HG03457 (cell line): ENCODE measurements around the gene MPZL3.

Experiments
- ATAC-seq: cut with Tn5 transposase; IDR thresholded peaks from one replicate; pipeline ENCODE4 v1.9.1; 2021; ENCODE audit warnings: moderate number of reproducible peaks; ENCODE audit not compliant: unreplicated experiment

The MPZL3 gene

DNA sequence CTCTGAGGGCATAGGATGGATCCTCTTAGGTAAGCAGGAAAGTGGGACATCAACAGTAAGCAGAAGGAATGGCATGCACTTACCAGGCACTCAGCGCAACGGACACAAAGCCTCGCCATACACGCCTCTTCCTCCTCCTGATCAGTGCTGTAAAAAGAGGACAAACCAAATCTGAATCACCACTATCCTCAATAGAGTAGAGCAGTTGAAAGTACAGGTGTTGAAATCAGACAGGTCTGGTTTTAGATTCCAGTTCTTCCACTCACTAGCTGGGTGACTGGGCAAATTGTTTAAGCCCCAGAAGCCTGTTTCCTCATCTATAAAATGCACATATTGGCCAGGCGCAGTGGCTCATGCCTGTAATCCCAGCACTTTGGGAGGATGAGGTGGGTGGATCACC, 18.8 kb downstream of the MPZL3 start:
- no peak for ATAC-seq

GRCh38 chr11:118232659-118233058, 19.5 kb downstream of the MPZL3 start:
- ATAC-seq, result no peak

DNA sequence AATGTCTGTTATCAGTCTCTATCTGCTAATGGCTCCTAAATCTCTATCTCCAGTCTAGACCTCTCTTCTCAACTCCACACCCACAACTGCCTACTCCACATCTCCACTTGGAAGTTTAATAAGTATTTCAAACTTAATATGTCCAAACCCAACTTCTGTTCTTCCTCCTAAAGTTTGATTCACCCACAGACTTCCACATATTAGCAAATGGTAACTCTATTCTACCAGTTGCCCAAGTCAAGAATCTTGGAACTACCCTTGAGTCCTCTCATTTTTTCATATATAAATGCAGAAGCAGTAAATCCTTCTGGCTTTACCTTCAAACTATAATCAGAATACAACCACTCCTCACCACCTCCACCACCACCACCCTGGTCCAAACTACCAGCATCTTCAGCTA, 20.7 kb downstream of the MPZL3 start:
- no peak for ATAC-seq

DNA sequence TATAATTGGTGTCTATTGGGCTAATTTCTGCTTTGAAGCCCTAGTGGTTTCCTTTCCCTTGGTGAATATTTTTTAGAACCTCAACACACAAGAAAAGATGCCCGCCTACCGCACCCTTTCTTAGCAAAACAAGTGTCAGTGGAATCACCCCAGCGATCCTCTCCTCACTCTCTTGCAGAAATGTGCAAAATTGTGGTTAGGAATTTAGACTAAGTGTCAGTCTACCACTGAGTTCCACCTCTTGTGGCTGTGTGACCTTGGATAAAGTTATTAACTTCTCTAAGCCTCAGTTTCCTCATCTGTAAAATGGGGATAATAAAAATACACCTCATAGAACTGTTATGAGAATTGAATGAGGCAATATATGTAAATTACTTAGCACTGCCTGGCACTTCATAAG, 22.1 kb downstream of the MPZL3 start:
- no peak for ATAC-seq

DNA sequence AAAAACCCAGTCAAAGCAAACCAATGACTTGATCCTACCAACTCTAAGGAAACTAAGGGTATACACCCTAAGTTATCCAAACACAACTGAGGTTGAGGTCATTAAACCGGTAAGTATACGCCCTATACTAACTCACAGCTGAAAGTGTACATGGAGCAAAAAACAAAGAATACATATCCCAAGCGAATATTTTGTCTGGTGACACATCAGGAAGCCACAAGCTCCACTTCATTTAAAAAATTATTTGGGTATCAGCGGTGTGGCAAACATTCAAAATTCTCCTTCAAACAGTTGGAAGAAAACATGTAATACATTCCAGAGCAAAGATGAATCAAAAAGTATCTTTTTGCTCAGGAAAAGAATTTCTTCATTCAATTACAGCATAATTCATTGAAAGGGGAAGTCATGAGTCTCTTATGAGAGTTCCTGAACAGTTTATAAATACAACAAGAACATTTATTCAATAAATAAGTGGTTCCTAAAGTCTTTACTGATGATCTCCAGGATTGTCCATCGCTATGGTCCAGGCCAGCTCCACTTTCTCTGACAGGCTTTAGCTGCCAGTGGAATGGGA, 22.8 kb downstream of the MPZL3 start:
- ATAC-seq, result no peak

DNA sequence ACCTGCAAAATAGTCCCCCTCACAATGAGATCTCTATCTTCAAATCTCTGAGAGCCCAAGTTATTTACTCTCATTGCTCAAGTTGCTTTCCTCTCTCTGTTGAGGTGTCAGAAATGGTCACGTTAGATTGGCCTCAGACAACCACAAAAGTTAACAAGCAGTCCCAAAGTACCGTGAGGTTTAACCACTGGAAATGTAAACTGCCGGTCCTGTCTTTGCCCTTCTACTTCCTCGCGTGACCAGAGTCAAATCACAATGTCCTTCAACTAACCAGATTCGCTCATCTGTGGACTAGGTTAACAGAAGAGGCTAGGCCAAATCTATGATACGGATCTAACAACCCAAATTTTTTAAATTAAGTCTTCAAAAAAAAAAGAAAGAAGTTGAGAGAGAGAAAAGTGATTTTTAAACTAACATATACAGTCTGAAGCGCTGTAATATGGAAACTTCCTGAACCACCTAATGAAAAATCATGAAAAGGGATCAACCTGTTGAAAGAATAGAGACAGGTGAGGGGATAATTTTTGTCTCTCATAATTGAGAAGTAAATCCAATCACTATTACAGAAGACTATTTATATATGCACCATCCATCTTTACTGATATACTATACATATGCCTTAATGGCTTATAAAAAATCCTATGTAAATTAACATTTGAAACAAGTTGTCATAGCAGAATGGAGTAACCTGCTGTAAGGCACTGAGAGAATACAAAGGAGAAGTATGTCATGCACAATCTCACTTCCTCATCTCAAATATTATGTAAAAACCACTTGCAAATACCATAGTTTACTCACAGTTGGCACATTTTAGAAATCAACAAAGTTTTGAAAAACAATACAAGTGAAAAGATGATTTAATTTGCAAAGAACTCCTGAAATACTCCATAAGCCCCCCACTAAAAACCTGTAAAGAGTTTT, 24.0 kb downstream of the MPZL3 start:
- ATAC-seq, result peak; percentile 43

GRCh38 chr11:118226781-118227180, 25.4 kb downstream of the MPZL3 start:
- no peak for ATAC-seq

- no peak for ATAC-seq
These were observed 25.9 kb downstream of the MPZL3 start for GRCh38 chr11:118226296-118226695.

DNA sequence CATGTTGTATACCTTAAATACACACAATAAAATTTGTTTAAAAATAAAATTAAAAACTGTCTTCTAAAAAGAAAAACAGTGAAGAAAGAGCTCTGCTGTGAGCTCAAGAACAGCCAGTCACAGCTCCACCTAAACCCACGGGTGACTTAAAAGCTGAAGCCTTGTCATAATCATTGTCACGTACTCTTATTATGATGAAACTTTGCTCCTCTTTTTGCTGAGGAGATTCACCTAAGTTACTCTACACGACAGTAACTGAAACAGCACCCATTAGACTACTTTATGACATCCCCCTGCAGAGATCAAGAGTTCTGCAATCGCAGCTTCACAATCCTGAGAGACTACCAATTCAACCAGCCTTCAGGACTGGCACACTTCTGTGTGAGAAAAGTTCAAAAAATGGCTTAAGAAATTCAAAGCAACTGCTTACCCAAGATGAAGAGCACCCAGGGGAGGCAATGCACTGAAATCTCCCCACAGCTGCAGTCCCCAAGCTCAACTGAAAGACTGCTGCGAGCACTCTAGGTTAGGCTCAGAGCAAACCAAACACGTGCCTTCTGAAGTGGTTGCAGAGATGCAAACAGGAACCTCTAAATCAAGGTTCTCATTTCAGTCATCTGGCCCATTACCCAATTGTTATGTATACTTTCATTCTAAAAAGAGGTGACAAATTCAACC, 27.5 kb downstream of the MPZL3 start, which contains the start of gene JAML:
JAML (minus strand) TSS at position 501 of the 678 bp plus-strand sequence. CDS start 10,145 bp downstream, outside the sequence.
- ATAC-seq, result no peak

DNA sequence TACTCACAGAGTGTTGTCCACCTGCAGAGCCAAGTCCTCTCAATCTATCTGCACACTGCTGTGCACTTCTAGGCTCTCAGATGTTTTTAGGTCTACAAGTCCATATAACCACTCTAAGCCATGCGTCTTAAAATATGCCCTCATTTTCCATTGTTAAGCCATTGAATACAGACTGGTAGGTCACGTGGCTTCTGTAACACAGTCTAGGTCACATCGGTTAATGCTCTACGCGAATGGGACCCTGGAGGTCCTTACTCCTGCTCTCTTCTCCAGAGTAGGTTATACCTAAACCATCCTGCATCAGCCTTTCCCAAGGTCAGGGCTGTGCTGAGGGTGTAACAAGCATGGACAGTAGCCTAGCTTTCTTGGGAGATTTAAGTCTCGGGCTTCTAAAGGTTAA, 28.2 kb downstream of the MPZL3 start:
- no peak for ATAC-seq

DNA sequence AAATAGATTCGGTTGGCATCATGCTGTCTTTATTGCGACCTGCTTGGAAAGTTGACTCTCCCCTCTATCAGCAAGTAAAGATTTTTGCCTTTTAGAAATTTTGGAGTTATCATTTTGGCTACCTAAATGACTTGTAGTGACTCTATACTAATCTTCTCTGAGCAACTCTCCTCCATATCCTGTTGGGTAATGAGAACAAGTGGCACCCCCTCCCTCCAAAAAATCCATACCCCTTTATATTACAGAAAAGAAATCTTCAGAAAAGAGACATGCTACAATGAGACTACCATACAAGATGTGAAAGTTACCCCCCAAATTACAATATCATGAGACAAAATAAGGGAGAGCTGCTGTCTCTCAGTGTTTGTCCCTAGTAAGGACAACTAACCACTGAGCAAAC, 28.6 kb downstream of the MPZL3 start:
- no peak for ATAC-seq

DNA sequence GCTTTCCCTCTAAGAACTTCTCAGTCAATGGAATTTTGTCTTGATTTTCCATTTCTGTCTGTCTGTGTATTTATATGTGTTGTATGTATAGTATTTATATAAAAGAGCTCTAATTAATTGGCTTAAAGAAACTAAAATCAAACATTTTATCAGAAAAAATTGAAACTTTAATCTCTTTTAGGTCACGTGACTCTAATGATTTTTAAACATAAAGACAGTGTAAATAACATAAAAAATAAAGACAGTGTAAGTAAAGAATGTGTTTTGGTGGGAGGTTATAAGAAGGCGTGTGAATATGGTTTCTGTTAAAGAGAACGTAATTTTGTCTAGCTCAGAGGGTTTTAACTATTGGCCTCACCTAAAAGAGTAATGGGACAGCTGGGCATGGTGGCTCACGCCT, 29.7 kb downstream of the MPZL3 start:
- no peak for ATAC-seq

- no peak for ATAC-seq
These were observed 30.7 kb downstream of the MPZL3 start for GRCh38 chr11:118221419-118221818.

DNA sequence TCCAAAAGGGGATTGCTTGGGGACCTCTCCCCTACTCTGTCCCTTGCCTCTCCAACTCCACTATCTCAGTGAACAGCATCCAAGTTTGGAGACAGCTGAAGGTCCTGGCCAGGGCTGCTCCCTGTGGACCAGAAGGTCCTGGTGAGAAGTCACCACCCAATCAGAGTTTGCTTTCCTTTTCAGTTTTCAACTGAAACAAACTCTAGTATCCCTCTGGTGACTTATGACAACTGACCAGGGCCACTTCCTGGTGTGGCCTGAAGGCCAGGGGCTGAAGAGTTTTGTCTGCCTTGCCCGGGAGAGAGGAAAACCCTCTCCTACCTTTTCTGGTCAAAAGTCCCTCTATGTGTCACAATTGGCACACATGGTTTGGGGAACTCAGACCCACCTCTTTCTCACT, 32.4 kb downstream of the MPZL3 start:
- no peak for ATAC-seq

GRCh38 chr11:118219244-118219643, 32.9 kb downstream of the MPZL3 start:
- ATAC-seq, result no peak

GRCh38 chr11:118217575-118217974, 34.6 kb downstream of the MPZL3 start:
- ATAC-seq, result no peak

DNA sequence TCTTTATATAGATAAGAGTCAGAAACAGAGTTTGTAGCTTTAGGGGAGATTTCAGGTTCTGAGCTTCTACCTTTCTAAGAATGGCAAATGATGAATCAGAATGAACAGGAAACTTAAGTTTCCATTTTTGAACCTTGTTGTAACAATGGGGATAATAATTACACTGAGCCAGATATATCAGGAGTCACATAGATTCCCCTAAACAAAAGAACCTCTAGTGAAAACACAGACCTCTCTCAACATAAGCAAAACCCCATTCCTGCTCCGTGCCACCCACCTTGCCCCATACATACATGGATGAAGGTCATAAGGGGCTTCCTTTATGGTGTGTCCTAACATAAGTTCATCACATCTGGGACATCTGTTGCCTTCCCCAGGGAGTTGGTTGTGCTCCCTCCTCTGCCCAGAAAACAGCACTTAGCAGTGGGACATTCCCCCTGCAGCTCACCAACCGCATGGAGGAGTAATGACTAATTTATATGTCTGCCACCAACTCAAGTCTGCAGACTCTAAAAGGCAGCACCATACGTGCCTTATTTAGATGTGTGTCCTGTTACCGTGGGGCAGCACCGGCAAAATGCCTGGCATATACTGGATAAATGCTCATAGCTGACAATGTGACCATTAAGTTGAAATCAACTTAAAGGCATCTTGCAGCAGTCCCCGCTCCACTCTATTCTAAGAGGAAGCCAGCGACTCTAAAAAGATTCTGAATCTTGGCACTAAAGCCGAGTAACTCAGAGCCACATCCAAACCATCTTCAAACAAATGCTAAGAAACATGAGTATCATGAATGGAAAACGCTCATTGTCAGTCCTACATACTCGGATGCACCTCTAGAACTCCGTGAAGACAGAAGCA, 35.3 kb downstream of the MPZL3 start:
- ATAC-seq, result no peak

DNA sequence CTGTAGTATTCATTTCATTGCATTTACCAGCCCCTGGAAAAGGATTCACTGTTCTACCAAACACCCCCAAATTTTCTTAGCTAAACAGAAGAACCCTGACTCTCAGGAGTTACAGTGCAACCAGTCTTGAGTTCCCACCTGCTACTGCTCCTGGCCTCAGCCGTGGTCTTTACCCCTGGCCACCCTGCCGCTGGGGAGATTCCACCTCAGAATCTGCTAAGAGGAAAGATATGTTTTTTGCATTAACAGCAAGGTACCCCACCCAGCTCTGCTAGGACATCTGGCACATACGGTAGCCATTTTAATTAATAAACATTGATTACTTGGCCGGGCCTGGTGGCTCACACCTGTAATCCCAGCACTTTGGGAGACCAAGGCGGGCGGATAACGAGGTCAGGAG, 36.4 kb downstream of the MPZL3 start:
- no peak for ATAC-seq

DNA sequence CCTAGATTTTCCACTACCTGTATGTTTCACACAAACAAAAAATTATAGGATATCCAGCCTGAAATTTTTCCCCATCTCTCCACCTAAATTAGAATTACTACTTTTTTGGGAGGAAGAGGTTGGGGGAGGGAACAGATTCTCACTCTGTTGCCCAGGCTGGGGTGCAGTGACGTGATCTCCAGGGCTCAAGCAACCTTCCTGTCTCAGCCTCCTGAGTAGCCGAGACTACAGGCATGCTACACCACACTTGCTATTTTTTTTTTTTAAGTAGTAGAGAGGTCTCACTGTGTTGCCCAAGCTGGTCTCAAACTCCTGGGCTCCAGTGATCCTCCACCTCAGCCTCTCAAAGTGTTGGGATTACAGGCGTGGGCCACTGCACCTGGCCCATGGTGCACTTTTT, 36.9 kb downstream of the MPZL3 start:
- no peak for ATAC-seq

DNA sequence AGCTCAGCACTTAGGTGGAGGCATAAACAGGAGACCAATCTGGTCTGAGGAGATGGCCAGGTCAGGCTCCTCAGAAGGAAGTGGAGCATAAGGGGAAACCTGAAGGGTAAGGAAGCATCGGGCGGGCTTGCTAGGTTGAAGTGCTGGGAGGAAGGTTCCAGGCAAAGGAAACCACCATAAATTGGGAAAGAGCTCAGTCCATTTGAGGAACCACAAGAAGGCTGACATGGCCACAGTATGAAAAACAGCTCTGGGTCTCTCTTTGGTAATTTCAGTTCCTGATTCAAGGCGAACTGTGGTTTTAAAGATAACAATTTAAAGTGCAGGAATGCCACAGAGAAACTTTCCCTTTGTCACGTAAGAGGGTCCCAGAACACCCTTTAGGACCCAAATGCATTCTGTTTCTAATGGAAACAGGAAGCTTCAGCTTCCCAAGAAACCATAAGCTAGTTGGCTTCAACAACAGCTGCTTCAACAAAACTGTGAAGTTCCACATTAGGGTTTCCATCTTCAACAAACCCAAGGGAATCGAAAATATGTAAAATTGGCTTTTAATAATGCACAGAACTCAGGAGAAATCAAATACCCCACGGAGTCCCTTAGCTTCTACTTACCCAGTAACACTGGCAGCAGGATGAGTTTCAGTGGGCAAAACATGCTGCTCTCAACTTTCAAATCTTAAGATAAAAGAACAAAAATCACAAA, 37.8 kb downstream of the MPZL3 start:
- ATAC-seq, result no peak
